ENCODE results near the gene SERPINB11.
"Not testable (repeated sequence)": the region's sequence is repeated elsewhere in the genome, so short reads cannot be mapped to it uniquely, and the experiment has no call there.

Gene SERPINB11

GRCh38 chr18:63702660-63703059 lies at the start of gene SERPINB11:
SERPINB11 (plus strand) TSS chr18:63702960; CDS start chr18:63710194, 7,234 bp downstream.
- in situ Hi-C loops (cut with MboI; ENCODE audit: low sequenced_read_pairs): no loop called here
- Histone ChIP-seq H3K4me1 (no peaks in the 10 kb centered on the region), H3K36me3 (replicated peaks) (no peaks in the 10 kb centered on the region), H3K4me3 (no peak within 1 kb of the TSS), H3K9me3 (no peaks in the 10 kb centered on the region; the same call in 1 of the 2 replicates), H3K27me3 (ENCODE audit: low read depth) (no peaks in the 10 kb centered on the region)
- no peak for DNase-seq (ENCODE audit: low spot score in 2 of 2)

- H3K27me3 ChIP-seq (ENCODE audit: low read depth); H3K4me1 ChIP-seq; H3K9me3 ChIP-seq; in situ Hi-C loops (cut with MboI; ENCODE audit: low sequenced_read_pairs); DNase-seq (ENCODE audit: low spot score in 2 of 2); H3K4me3 ChIP-seq; H3K36me3 ChIP-seq (replicated peaks): not testable (repeated sequence)
These were observed 43.8 kb upstream of the SERPINB11 start for GRCh38 chr18:63658920-63659319.

- H3K4me3 ChIP-seq; H3K27me3 ChIP-seq (ENCODE audit: low read depth); H3K9me3 ChIP-seq; H3K4me1 ChIP-seq; in situ Hi-C loops (cut with MboI; ENCODE audit: low sequenced_read_pairs); DNase-seq (ENCODE audit: low spot score in 2 of 2); H3K36me3 ChIP-seq (replicated peaks): not testable (repeated sequence)
These were observed 41.0 kb upstream of the SERPINB11 start, which contains the start of gene SERPINB3 for GRCh38 chr18:63661750-63662149. SERPINB3 (minus strand) TSS chr18:63661893; CDS start chr18:63661216, 677 bp downstream.

GRCh38 chr18:63664571-63664970 lies 38.2 kb upstream of the SERPINB11 start:
- no peaks in the 10 kb centered on the region for H3K4me1 ChIP-seq
- no peak overlapping the region for H3K4me3 ChIP-seq
- in situ Hi-C loops (cut with MboI; ENCODE audit: low sequenced_read_pairs): no loop called here
- no peaks in the 10 kb centered on the region for H3K9me3 ChIP-seq
- H3K36me3 ChIP-seq (replicated peaks): no peaks in the 10 kb centered on the region
- no peak for DNase-seq (ENCODE audit: low spot score in 2 of 2)
- H3K27me3 ChIP-seq (ENCODE audit: low read depth): no peaks in the 10 kb centered on the region

- in situ Hi-C loops (cut with MboI; ENCODE audit: low sequenced_read_pairs): no loop called here
- Histone ChIP-seq H3K9me3 (no peaks in the 10 kb centered on the region), H3K36me3 (replicated peaks) (no peaks in the 10 kb centered on the region), H3K27me3 (ENCODE audit: low read depth) (peaks cover 5% of the 10 kb centered on the region; the same call in 1 of the 2 replicates), H3K4me3 (no peak overlapping the region), H3K4me1 (no peaks in the 10 kb centered on the region)
- peak; percentile 10 to 15 for DNase-seq (ENCODE audit: low spot score in 2 of 2)
These were observed 26.0 kb upstream of the SERPINB11 start for GRCh38 chr18:63676526-63677323.

GRCh38 chr18:63677500-63678225 lies 25.1 kb upstream of the SERPINB11 start:
- in situ Hi-C loops (cut with MboI; ENCODE audit: low sequenced_read_pairs): no loop called here
- no peak for DNase-seq (ENCODE audit: low spot score in 2 of 2)
- 0 out of 2 replicates have a peak, but pooled peaks cover 5% of the 10 kb centered on the region for H3K27me3 ChIP-seq (ENCODE audit: low read depth)

GRCh38 chr18:63679820-63680606 lies 22.7 kb upstream of the SERPINB11 start:
- Histone ChIP-seq H3K9me3 (no peaks in the 10 kb centered on the region), H3K27me3 (ENCODE audit: low read depth) (0 out of 2 replicates have a peak, but pooled peaks cover 5% of the 10 kb centered on the region), H3K4me3 (no peak overlapping the region), H3K4me1 (no peaks in the 10 kb centered on the region), H3K36me3 (replicated peaks) (no peaks in the 10 kb centered on the region)
- no peak for DNase-seq (ENCODE audit: low spot score in 2 of 2)
- in situ Hi-C loops (cut with MboI; ENCODE audit: low sequenced_read_pairs): no loop called here

More at GRCh38 chr18:63677500-63678225, 25.1 kb upstream of the SERPINB11 start:
- Histone ChIP-seq H3K4me3 (no peak overlapping the region), H3K9me3 (no peaks in the 10 kb centered on the region), H3K4me1 (no peaks in the 10 kb centered on the region), H3K36me3 (replicated peaks) (no peaks in the 10 kb centered on the region)

- Histone ChIP-seq H3K4me3 (no peak overlapping the region), H3K9me3 (no peaks in the 10 kb centered on the region)
These were observed 21.1 kb upstream of the SERPINB11 start for GRCh38 chr18:63681449-63682340.

GRCh38 chr18:63683152-63683551 lies 19.6 kb upstream of the SERPINB11 start:
- Histone ChIP-seq H3K4me3 (no peak overlapping the region), H3K9me3 (no peaks in the 10 kb centered on the region), H3K36me3 (replicated peaks) (no peaks in the 10 kb centered on the region), H3K4me1 (no peaks in the 10 kb centered on the region), H3K27me3 (ENCODE audit: low read depth) (no peaks in the 10 kb centered on the region)
- DNase-seq (ENCODE audit: low spot score in 2 of 2): no peak
- in situ Hi-C loops (cut with MboI; ENCODE audit: low sequenced_read_pairs): no loop called here

More at GRCh38 chr18:63681449-63682340, 21.1 kb upstream of the SERPINB11 start:
- DNase-seq (ENCODE audit: low spot score in 2 of 2): no peak
- Histone ChIP-seq H3K27me3 (ENCODE audit: low read depth) (no peaks in the 10 kb centered on the region), H3K36me3 (replicated peaks) (no peaks in the 10 kb centered on the region), H3K4me1 (no peaks in the 10 kb centered on the region)
- in situ Hi-C loops (cut with MboI; ENCODE audit: low sequenced_read_pairs): no loop called here

GRCh38 chr18:63683890-63684289 lies 18.9 kb upstream of the SERPINB11 start:
- in situ Hi-C loops (cut with MboI; ENCODE audit: low sequenced_read_pairs): no loop called here
- no peaks in the 10 kb centered on the region for H3K9me3 ChIP-seq
- no peak for DNase-seq (ENCODE audit: low spot score in 2 of 2)
- no peaks in the 10 kb centered on the region for H3K36me3 ChIP-seq (replicated peaks)
- no peaks in the 10 kb centered on the region for H3K4me1 ChIP-seq
- H3K27me3 ChIP-seq (ENCODE audit: low read depth): no peaks in the 10 kb centered on the region
- H3K4me3 ChIP-seq: no peak overlapping the region

- in situ Hi-C loops (cut with MboI; ENCODE audit: low sequenced_read_pairs): no loop called here
- no peak overlapping the region for H3K4me3 ChIP-seq
- no peaks in the 10 kb centered on the region for H3K9me3 ChIP-seq
- DNase-seq (ENCODE audit: low spot score in 2 of 2): no peak
- no peaks in the 10 kb centered on the region for H3K4me1 ChIP-seq
- no peaks in the 10 kb centered on the region for H3K27me3 ChIP-seq (ENCODE audit: low read depth)
- H3K36me3 ChIP-seq (replicated peaks): no peaks in the 10 kb centered on the region
These were observed 18.0 kb upstream of the SERPINB11 start for GRCh38 chr18:63684718-63685117.

- no peak for DNase-seq (ENCODE audit: low spot score in 2 of 2)
- H3K9me3 ChIP-seq: no peaks in the 10 kb centered on the region
- no peaks in the 10 kb centered on the region for H3K4me1 ChIP-seq
- H3K27me3 ChIP-seq (ENCODE audit: low read depth): no peaks in the 10 kb centered on the region
- in situ Hi-C loops (cut with MboI; ENCODE audit: low sequenced_read_pairs): no loop called here
- H3K4me3 ChIP-seq: no peak overlapping the region
- H3K36me3 ChIP-seq (replicated peaks): no peaks in the 10 kb centered on the region
These were observed 15.9 kb upstream of the SERPINB11 start for GRCh38 chr18:63686871-63687270.

- Histone ChIP-seq H3K4me3 (no peak overlapping the region), H3K9me3 (no peaks in the 10 kb centered on the region), H3K27me3 (ENCODE audit: low read depth) (no peaks in the 10 kb centered on the region), H3K36me3 (replicated peaks) (no peaks in the 10 kb centered on the region), H3K4me1 (no peaks in the 10 kb centered on the region)
- DNase-seq (ENCODE audit: low spot score in 2 of 2): no peak
- in situ Hi-C loops (cut with MboI; ENCODE audit: low sequenced_read_pairs): no loop called here
These were observed 13.7 kb upstream of the SERPINB11 start for GRCh38 chr18:63689064-63689463.
